Thoracic aorta (tissue), 2 donors: Measurements from ENCODE around the gene BRAF. TPM values are rescaled to one million over a fixed set of nuclear protein-coding genes. Genes with fewer than 3 reads are reported as not detected.
"Not testable (repeated sequence)": the region's sequence is repeated elsewhere in the genome, so short reads cannot be mapped to it uniquely, and the experiment has no call there.

ENCODE experiments used
- ATAC-seq: fragments of 150-250 bp; one replicate; pipeline ENCODE4 v1.8.0; 2017; ENCODE audit warnings: low read depth; ENCODE audit not compliant: insufficient number of reproducible peaks, low FRiP score
- DNase-seq: peaks from one replicate; pipeline ENCODE4 v3.0.0-alpha.2; 2020; ENCODE audit warnings: low spot score
- H3K27ac ChIP-seq, 2 donors: fragments of 200-600 bp; sonication (generic); 1 replicate in 1 of 2; 2 replicates in 1 of 2; pipeline ENCODE4 v1.5.1; 2016; ENCODE audit warnings: mild to moderate bottlenecking in 2 of 2, moderate library complexity in 2 of 2
- H3K27me3 ChIP-seq: fragments of 200-600 bp; sonication (generic); replicated peaks from 2 replicates; pipeline ENCODE4 v1.6.0; 2016; ENCODE audit warnings: mild to moderate bottlenecking; ENCODE audit not compliant: insufficient read depth
- H3K36me3 ChIP-seq: fragments of 200-600 bp; sonication (generic); one replicate; pipeline ENCODE4 v1.5.1; 2016
- H3K4me1 ChIP-seq, 2 donors: fragments of 200-600 bp; sonication (generic); 1 replicate in 1 of 2; 2 replicates in 1 of 2; pipeline versions ENCODE4 v1.5.1 to v1.6.0; 2016; ENCODE audit warnings: low read depth in 2 of 2, mild to moderate bottlenecking in 1 of 2; ENCODE audit not compliant: control insufficient read depth in 1 of 2
- H3K4me3 ChIP-seq: fragments of 200-600 bp; sonication (generic); 2 replicates; pipeline ENCODE4 v1.5.1; 2016; ENCODE audit warnings: mild to moderate bottlenecking
- H3K9me3 ChIP-seq: fragments of 200-600 bp; sonication (generic); 2 replicates; pipeline ENCODE4 v1.5.1; 2016
- CTCF ChIP-seq: fragments of 200-600 bp; sonication (generic); IDR thresholded peaks from one replicate; pipeline ENCODE4 v1.5.1; 2019; ENCODE audit warnings: antibody characterized with exemption
- total RNA-seq, 2 donors: library from RNA; depleted of rRNA; stranded (reverse); fragments of >200 nt; gene quantifications; one replicate each; pipeline versions ENCODE4 v1.1.0 to v1.2.3, GENCODE V29; 2016

Gene BRAF
- total RNA-seq, 2 donors from 2014 or later = 31.5 to 62.2 TPM

- no peak for ATAC-seq
- H3K36me3 ChIP-seq = no peaks in the 10 kb centered on the region
- TF ChIP-seq CTCF = no peak
These were observed 36.4 kb upstream of the BRAF start for GRCh38 chr7:140961117-140961516.

GRCh38 chr7:140956997-140957396, 32.3 kb upstream of the BRAF start:
- not testable (repeated sequence) for H3K36me3 ChIP-seq, H3K27me3 ChIP-seq, ATAC-seq, H3K4me1 ChIP-seq, DNase-seq, H3K9me3 ChIP-seq, H3K4me3 ChIP-seq, H3K27ac ChIP-seq

More at GRCh38 chr7:140961117-140961516, 36.4 kb upstream of the BRAF start:
- Histone ChIP-seq H3K9me3 (peaks cover 3% of the 10 kb centered on the region), H3K27ac (no peak overlapping the region), H3K27me3 (no peaks in the 10 kb centered on the region), H3K4me1 (no peaks in the 10 kb centered on the region), H3K4me3 (no peak overlapping the region)
- DNase-seq = no peak

- Histone ChIP-seq H3K9me3 (no peaks in the 10 kb centered on the region), H3K36me3 (no peaks in the 10 kb centered on the region), H3K4me1 (no peaks in the 10 kb centered on the region), H3K4me3 (no peak overlapping the region), H3K27ac (no peak overlapping the region), H3K27me3 (no peaks in the 10 kb centered on the region)
- no peak for TF ChIP-seq CTCF
- no peak for DNase-seq
- ATAC-seq = no peak
These were observed 21.2 kb upstream of the BRAF start for GRCh38 chr7:140945940-140946339.

GRCh38 chr7:140942242-140942641, 17.5 kb upstream of the BRAF start:
- not testable (repeated sequence) for DNase-seq, H3K4me1 ChIP-seq, H3K9me3 ChIP-seq, H3K27ac ChIP-seq, H3K36me3 ChIP-seq, ATAC-seq, H3K4me3 ChIP-seq, H3K27me3 ChIP-seq

GRCh38 chr7:140940898-140941297, 16.2 kb upstream of the BRAF start:
- Histone ChIP-seq H3K9me3 (no peaks in the 10 kb centered on the region), H3K27me3 (no peaks in the 10 kb centered on the region), H3K27ac (no peak overlapping the region), H3K4me3 (no peak overlapping the region), H3K36me3 (no peaks in the 10 kb centered on the region), H3K4me1 (no peaks in the 10 kb centered on the region)
- ATAC-seq (no peak), DNase-seq (no peak)
- TF ChIP-seq CTCF = no peak

GRCh38 chr7:140937702-140938264, 13.1 kb upstream of the BRAF start:
- no peak for ATAC-seq
- no peak for DNase-seq
- no peak for TF ChIP-seq CTCF

More at GRCh38 chr7:140937702-140938264, 13.1 kb upstream of the BRAF start:
- Histone ChIP-seq H3K27me3 (no peaks in the 10 kb centered on the region), H3K4me1 (no peaks in the 10 kb centered on the region), H3K36me3 (no peaks in the 10 kb centered on the region), H3K27ac (no peak overlapping the region), H3K9me3 (no peaks in the 10 kb centered on the region), H3K4me3 (no peak overlapping the region)
